WI38 (cell line): Measurements from ENCODE around the gene ALPK1.
A peak's percentile ranks its signal among the peaks of the same experiment; 100 is the strongest.

Experiments used
- H3K4me3 ChIP-seq: 2 replicates; pipeline ENCODE4 v1.5.1; 2011; ENCODE audit warnings: low read depth, mild to moderate bottlenecking, control low read depth, low read length
- TF ChIP-seq, protein P1 (sequence below): IDR thresholded peaks from 2 replicates; pipeline ENCODE4 v1.5.1; 2012; ENCODE audit warnings: low read depth, mild to moderate bottlenecking, control low read depth, low read length

Gene ALPK1

DNA sequence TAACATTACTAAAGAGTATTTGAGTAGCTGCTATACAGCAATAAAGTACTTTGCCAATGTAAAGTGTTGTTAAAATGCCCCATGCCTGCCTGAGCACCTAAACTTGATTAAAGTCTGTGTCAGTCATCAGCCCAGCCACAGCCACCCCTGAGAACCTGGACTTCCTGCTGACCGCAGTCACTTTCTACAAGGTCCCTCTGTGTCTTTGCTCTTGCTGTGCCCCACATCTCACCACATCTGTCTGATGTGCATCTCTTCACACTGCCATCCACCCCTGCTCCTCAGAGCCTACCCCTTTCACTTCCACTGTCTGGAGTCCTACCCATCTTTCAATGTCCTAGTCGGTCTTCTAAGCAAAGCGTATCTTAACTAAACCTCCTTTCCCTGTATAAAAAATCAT lies 25.7 kb downstream of the ALPK1 start:
- TF ChIP-seq, protein P1, sequence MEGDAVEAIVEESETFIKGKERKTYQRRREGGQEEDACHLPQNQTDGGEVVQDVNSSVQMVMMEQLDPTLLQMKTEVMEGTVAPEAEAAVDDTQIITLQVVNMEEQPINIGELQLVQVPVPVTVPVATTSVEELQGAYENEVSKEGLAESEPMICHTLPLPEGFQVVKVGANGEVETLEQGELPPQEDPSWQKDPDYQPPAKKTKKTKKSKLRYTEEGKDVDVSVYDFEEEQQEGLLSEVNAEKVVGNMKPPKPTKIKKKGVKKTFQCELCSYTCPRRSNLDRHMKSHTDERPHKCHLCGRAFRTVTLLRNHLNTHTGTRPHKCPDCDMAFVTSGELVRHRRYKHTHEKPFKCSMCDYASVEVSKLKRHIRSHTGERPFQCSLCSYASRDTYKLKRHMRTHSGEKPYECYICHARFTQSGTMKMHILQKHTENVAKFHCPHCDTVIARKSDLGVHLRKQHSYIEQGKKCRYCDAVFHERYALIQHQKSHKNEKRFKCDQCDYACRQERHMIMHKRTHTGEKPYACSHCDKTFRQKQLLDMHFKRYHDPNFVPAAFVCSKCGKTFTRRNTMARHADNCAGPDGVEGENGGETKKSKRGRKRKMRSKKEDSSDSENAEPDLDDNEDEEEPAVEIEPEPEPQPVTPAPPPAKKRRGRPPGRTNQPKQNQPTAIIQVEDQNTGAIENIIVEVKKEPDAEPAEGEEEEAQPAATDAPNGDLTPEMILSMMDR = no peak
- no peak overlapping the region for H3K4me3 ChIP-seq

DNA sequence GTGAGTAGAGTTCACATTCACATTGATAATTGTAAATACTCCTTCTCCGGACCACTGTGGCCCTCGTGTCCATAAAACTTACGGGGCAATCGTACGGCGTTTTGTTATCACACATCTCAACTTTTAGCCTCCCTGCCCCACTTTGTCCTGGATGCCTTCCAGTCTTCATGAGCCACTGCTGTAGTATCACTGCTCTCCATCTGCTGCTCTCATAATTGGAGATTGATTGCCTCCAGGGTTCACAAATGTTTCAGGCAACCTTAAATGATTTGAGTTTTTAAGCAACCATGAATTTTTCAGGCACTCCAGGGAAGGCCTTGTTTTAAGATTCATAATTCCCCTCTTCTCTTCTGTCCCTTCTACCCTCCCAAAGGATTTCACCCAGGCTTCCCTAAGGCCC lies 28.4 kb downstream of the ALPK1 start:
- H3K4me3 ChIP-seq = no peak overlapping the region
- TF ChIP-seq, protein P1 = no peak

DNA sequence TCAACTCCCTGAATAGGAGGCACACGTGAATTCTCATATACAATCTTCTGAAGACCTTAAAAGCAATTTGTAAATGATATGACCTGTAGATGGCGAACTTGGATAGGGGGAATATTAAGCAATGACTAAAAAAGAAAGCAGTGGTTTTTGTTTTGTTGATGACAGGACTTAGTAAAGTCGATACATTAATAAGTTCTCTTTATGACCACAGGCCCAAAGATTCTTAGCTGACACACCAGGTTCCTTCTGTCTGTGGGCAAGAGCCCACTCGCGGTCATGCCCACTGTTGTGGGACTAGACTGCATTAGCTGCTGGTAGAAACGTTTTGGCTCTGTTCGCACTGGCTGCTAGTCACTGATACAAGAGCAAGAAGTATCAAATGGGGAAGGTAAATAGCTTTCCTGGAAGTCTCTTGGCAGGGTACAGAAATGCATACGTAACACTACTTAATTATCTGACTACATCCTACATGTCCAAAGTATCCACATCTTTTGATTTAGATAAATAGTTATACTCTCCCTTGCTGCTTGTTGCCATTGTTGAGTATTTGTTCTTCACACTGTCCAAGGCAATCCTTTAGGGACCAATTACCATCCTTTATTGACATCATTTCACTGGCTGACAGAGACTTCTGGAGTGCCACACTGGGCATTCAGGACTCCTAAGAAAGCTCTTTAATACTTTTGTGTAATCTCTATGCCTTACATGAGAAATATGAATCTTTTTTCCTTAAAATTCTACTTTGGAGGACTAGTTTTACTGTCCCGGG lies 31.0 kb downstream of the ALPK1 start:
- TF ChIP-seq, protein P1 = peak; percentile 20; the same call in 1 of the 2 replicates
- H3K4me3 ChIP-seq = no peak overlapping the region

DNA sequence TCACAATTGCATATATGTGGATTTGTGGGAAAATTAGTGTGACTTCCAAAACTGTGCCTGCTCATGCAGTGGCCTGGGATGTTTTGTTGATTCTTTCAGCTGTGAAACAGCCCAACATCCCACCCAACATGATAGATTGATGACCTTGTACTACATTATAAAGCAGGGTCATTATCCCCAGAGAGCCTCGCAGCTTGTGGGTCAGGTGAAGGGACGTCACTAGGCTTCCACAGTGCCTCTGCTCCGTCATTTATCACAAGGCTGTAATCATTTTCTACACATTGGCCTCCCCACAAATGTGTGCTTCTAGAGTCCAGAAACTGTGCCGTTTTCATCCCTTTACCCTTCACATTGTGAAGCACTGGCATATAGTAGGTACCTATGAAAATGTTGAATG lies 31.6 kb downstream of the ALPK1 start:
- no peak overlapping the region for H3K4me3 ChIP-seq
- TF ChIP-seq, protein P1 = no peak

DNA sequence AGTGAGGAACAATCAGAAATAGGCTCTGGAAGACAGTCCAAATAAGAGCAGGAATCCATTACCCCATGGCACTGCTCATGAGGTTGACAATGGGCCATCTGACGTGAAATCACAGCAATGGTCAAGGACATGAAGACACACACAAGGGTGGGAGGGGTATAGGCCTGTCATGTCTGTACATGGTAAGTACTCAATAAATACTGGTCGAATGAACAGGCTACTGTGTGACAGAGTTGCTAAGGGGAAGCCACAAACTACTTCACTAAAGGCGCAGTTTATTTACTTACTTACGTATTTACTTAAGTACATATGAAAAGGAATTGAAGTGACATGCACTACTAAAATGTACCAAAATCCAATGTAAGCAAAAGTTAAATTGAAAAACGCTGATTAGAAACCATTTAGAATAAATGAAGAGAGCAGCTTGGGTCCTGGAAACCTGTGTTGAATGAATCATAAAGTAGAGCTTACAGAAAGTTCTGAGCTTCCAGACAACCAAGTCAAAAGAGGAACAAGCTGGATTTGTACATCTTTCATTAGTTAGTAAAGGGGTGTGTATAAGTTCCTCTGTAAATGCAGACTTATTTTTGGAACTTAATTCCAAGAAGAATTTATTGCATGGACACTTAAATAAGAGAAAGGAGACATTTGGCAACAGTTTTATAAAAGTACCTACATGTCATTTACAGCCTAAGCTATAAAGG lies 32.7 kb downstream of the ALPK1 start:
- no peak overlapping the region for H3K4me3 ChIP-seq
- TF ChIP-seq, protein P1 = no peak

DNA sequence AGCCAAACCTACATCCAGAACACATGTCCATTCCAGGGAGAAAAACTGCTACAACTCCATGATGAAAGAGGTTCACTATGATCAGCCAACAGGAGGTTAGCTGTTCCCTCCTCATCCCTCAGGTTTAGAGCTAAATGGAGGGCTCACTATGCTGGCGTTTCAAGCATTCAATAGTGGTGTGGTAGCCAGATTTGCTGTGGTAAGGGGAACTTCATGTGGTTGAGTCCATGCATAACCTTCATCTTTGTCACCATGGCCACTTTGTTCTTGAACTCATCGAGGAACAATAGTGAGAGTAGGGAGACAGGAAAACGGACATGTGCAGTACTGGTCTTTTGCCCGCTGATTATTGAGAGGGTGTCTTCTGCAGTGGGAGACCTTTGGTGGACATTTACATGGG lies 33.8 kb downstream of the ALPK1 start:
- no peak overlapping the region for H3K4me3 ChIP-seq
- TF ChIP-seq, protein P1 = no peak

DNA sequence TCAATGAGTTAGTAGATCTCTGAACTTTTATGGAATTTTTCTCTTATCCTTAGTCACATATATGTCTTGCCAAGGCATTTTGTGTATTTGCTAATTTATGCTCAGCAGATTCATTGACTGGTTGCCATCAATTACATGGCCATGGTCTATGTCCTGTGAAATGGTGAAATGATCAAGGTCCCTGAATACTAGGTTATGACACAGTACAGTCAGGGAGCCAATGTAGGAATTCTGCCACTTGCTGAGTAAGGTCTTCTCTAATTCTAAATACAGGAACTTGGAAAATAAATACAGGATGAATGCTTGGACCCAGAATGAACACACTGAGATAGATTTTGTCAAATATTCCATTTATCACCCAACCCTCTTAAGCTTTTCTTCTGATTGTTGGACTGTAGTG lies 35.2 kb downstream of the ALPK1 start:
- no peak overlapping the region for H3K4me3 ChIP-seq
- TF ChIP-seq, protein P1 = no peak
